ENCODE measurements around the gene LETM1. TPM values are rescaled to one million over a fixed set of nuclear protein-coding genes. Genes with fewer than 3 reads are reported as not detected.
A peak's percentile ranks its signal among the peaks of the same experiment; 100 is the strongest.

Gene LETM1
- total RNA-seq, 1 experiment from 2014 or later = 63.9 TPM

- no peak for DNase-seq
- Histone ChIP-seq H3K9me3 (no peaks in the 10 kb centered on the region), H3K4me3 (ENCODE audit: low read depth, low read length) (no peak overlapping the region), H3K36me3 (ENCODE audit: control insufficient read depth, insufficient read depth, low read length) (no peaks in the 10 kb centered on the region), H3K27me3 (replicated peaks; ENCODE audit: control insufficient read depth, insufficient read depth, low read length) (no peaks in the 10 kb centered on the region), H3K4me1 (peaks cover 14% of the 10 kb centered on the region)
- H3K27me3 Mint-ChIP-seq (ENCODE audit: insufficient read depth, unreplicated experiment) = no peaks in the 10 kb centered on the region
- H3K9me3 Mint-ChIP-seq (ENCODE audit: unreplicated experiment) = no peaks in the 10 kb centered on the region
- H3K27ac Mint-ChIP-seq (ENCODE audit: unreplicated experiment) = no peak overlapping the region
- no TSS peak for BruUV-seq (replicated peaks)
- peaks cover 7% of the 10 kb centered on the region for H3K4me1 Mint-ChIP-seq (ENCODE audit: low read depth, unreplicated experiment)
- intact Hi-C loops (cut with micrococcal nuclease; ENCODE audit: unreplicated experiment) = no loop called here
- peak overlapping the region; percentile 24 for H3K4me3 Mint-ChIP-seq (ENCODE audit: unreplicated experiment)
- ChIA-PET POLR2A (no interaction called here), CTCF (interaction anchor here (1.0 kb wide), 1 partner anchor 58 kb away, joined by 10 read pairs; no protein-coding TSS in a partner anchor)
- H3K36me3 Mint-ChIP-seq (ENCODE audit: insufficient read depth, unreplicated experiment) = peaks cover 18% of the 10 kb centered on the region
- TF ChIP-seq, protein P1, sequence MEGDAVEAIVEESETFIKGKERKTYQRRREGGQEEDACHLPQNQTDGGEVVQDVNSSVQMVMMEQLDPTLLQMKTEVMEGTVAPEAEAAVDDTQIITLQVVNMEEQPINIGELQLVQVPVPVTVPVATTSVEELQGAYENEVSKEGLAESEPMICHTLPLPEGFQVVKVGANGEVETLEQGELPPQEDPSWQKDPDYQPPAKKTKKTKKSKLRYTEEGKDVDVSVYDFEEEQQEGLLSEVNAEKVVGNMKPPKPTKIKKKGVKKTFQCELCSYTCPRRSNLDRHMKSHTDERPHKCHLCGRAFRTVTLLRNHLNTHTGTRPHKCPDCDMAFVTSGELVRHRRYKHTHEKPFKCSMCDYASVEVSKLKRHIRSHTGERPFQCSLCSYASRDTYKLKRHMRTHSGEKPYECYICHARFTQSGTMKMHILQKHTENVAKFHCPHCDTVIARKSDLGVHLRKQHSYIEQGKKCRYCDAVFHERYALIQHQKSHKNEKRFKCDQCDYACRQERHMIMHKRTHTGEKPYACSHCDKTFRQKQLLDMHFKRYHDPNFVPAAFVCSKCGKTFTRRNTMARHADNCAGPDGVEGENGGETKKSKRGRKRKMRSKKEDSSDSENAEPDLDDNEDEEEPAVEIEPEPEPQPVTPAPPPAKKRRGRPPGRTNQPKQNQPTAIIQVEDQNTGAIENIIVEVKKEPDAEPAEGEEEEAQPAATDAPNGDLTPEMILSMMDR (IDR thresholded peaks at IDR 0.05; ENCODE audit: insufficient read depth in 1 of 2, low read depth in 1 of 2, low read length in 1 of 2, severe bottlenecking in 1 of 2, unreplicated experiment in 1 of 2) = no peak
Observed at GRCh38 chr4:1852904-1853623, 2.9 kb downstream of the LETM1 start.

DNA sequence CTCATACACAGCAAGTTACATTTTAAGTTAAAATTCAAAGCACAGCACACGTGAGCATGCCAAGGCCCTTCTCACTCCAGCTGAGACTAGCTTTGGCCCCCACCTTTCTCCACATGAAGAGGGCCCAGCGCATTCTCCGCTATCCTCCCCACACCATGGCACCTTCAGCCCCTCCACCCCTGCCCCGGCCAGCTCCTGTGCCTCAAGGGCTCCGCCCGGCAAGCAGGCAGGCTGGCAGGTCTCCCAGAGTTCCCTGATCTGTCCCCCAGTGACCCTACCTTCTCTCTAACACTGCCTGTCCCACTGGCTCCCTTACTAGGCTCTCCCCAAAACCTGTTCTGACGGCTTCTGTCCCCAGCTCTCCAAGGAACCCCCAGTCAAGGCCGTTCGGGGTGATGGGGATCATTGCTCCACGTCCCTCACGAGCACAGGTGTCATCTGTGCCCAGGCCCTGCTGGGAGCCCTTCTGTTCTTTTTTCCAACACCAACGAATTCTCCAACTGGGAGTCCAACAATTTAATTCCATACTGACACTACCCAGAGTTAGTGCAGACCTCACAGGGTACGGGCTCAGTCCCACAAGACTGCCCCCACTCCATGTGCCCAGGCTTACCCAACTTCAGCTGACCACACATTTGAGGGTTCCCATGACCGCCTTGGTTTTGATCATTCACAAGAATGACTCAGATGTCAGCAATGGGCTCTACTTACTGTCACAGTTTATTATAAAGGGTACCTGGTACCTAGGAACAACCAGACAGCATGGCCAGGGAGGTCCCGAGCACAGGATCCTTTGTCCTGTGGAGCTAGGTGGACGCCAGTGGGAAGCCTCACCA, 4.2 kb downstream of the LETM1 start:
- Histone ChIP-seq H3K4me3 (ENCODE audit: low read depth, low read length) (no peak overlapping the region), H3K36me3 (ENCODE audit: control insufficient read depth, insufficient read depth, low read length) (no peaks in the 10 kb centered on the region), H3K27me3 (replicated peaks; ENCODE audit: control insufficient read depth, insufficient read depth, low read length) (no peaks in the 10 kb centered on the region), H3K4me1 (peaks cover 6% of the 10 kb centered on the region; the same call in 1 of the 2 replicates), H3K9me3 (no peaks in the 10 kb centered on the region)
- Mint-ChIP-seq H3K4me3 (ENCODE audit: unreplicated experiment) (no peak overlapping the region), H3K36me3 (ENCODE audit: insufficient read depth, unreplicated experiment) (peaks cover 25% of the 10 kb centered on the region), H3K27ac (ENCODE audit: unreplicated experiment) (no peak overlapping the region), H3K27me3 (ENCODE audit: insufficient read depth, unreplicated experiment) (no peaks in the 10 kb centered on the region), H3K4me1 (ENCODE audit: low read depth, unreplicated experiment) (peaks cover 7% of the 10 kb centered on the region), H3K9me3 (ENCODE audit: unreplicated experiment) (no peaks in the 10 kb centered on the region)
- no peak for DNase-seq
- TF ChIP-seq, protein P1 (IDR thresholded peaks at IDR 0.05; ENCODE audit: insufficient read depth in 1 of 2, low read depth in 1 of 2, low read length in 1 of 2, severe bottlenecking in 1 of 2, unreplicated experiment in 1 of 2) = no peak
- no TSS peak for BruUV-seq (replicated peaks)
- ChIA-PET CTCF (no interaction called here), POLR2A (no interaction called here)
- intact Hi-C loops (cut with micrococcal nuclease; ENCODE audit: unreplicated experiment) = no loop called here

DNA sequence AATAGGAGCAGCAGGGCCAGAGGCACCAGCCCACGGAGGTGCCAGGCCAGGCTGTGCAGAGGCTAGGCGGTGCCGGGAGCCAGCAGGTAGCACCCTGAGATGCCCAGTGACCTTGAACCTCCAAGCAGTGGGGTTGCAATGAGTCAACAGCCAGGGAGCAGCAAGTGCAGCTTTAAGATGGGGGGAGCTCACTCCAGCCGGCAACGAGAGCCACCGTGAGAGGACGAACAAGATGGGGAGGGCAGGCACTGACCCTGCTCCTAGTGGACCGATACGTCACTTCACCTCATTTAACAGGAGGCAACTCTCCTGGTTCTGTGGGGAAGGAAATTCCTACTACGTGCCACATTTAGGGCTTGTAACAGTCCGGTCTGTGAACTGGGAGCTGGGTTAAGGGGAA, 4.8 kb downstream of the LETM1 start:
- intact Hi-C loops (cut with micrococcal nuclease; ENCODE audit: unreplicated experiment) = no loop called here
- no peak overlapping the region for H3K4me3 ChIP-seq (ENCODE audit: low read depth, low read length)
- H3K27me3 ChIP-seq (replicated peaks; ENCODE audit: control insufficient read depth, insufficient read depth, low read length) = no peaks in the 10 kb centered on the region
- Mint-ChIP-seq H3K27me3 (ENCODE audit: insufficient read depth, unreplicated experiment) (no peaks in the 10 kb centered on the region), H3K27ac (ENCODE audit: unreplicated experiment) (no peak overlapping the region), H3K4me1 (ENCODE audit: low read depth, unreplicated experiment) (peaks cover 7% of the 10 kb centered on the region), H3K4me3 (ENCODE audit: unreplicated experiment) (no peak overlapping the region), H3K9me3 (ENCODE audit: unreplicated experiment) (no peaks in the 10 kb centered on the region), H3K36me3 (ENCODE audit: insufficient read depth, unreplicated experiment) (peaks cover 32% of the 10 kb centered on the region)
- DNase-seq = no peak
- no peaks in the 10 kb centered on the region for H3K36me3 ChIP-seq (ENCODE audit: control insufficient read depth, insufficient read depth, low read length)
- TF ChIP-seq, protein P1 (IDR thresholded peaks at IDR 0.05; ENCODE audit: insufficient read depth in 1 of 2, low read depth in 1 of 2, low read length in 1 of 2, severe bottlenecking in 1 of 2, unreplicated experiment in 1 of 2) = no peak
- ChIA-PET POLR2A (no interaction called here), CTCF (no interaction called here)
- H3K9me3 ChIP-seq = no peaks in the 10 kb centered on the region
- BruUV-seq (replicated peaks) = no TSS peak
- peaks cover 6% of the 10 kb centered on the region; the same call in 1 of the 2 replicates for H3K4me1 ChIP-seq
